ENCODE data around the gene ZNF800. TPM values are rescaled to one million over a fixed set of nuclear protein-coding genes. Genes with fewer than 3 reads are reported as not detected.

Gene ZNF800
- polyA plus RNA-seq, 1 of the 3 experiments (the other 2 are of a cell fraction), result 9.2 TPM

DNA sequence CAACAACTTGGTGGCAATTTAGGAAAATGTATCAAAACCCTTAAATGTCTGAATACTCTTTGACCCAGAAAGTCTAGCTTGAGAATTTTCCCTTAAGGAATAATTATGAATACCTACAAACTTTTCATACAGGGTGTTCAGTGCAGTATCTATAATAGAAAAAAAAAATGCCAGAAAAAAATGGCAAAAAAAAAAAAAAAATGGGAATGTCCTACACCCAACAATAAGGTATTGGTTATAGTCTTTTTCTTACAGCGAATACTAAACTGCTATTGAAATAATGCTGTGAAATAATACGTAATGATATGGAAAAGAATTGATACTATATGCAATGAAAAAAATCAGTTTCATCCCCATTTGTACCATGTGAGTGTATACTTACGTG, 44.3 kb downstream of the ZNF800 start:
- Histone ChIP-seq H3K36me3 (replicated peaks in 1 of 2; ENCODE audit: control insufficient read depth in 1 of 2, insufficient read depth in 2 of 2, low read length in 1 of 2) (peaks cover 25 to 42% of the 10 kb centered on the region in 2 experiments), H3K4me2 (peak overlapping the region; percentile 60; the same call in 1 of the 2 replicates), H3K4me1 (ENCODE audit: control insufficient read depth in 1 of 2, insufficient read depth in 2 of 2, low read depth in 1 of 2, low read length in 1 of 2) (peaks cover 0 to 9% of the 10 kb centered on the region in 2 experiments; a peak in 2 of 4 replicates), H2AFZ (ENCODE audit: low read depth) (peak overlapping the region; percentile 38; the same call in 1 of the 2 replicates), H3K79me2 (ENCODE audit: insufficient read depth) (no peaks in the 10 kb centered on the region), H3K27me3 (ENCODE audit: insufficient read depth) (no peaks in the 10 kb centered on the region), H3K27ac (ENCODE audit: low read depth in 2 of 2, low read length in 1 of 2) (no peak overlapping the region), H3K9me2 (0 out of 2 replicates have a peak, but pooled peaks cover 6% of the 10 kb centered on the region), H3K9me3 (peaks cover 7% of the 10 kb centered on the region; the same call in 1 of the 2 replicates), H4K20me1 (ENCODE audit: insufficient read depth) (no peaks in the 10 kb centered on the region), H3F3A (replicated peaks; ENCODE audit: insufficient read depth) (peaks cover 12% of the 10 kb centered on the region), H3K4me3 (ENCODE audit: low read depth in 2 of 2, low read length in 1 of 2) (peak overlapping the region; percentile 30 to 46), H3K9ac (no peak overlapping the region)
- POLR2A ChIA-PET, result interaction anchor here (1.0 kb wide), 1 partner anchor 44 kb away, joined by 3 read pairs; the partner anchor contains the start of gene ZNF800
- WGBS (ENCODE audit: low lambda C conversion rate), result 98% methylated on average over 3 of the region's 3 CpGs
- TF ChIP-seq YY1 (IDR thresholded peaks at IDR 0.05; ENCODE audit: low read depth) (no peak), RFX5 (IDR thresholded peaks at IDR 0.05; ENCODE audit: low read length) (no peak), ZBTB33 (IDR thresholded peaks at IDR 0.05; ENCODE audit: borderline replicate concordance, low read depth) (no peak), EZH2phosphoT487 (IDR thresholded peaks at IDR 0.05; ENCODE audit: borderline replicate concordance, low read depth) (no peak)
- TF ChIP-seq, protein P1, sequence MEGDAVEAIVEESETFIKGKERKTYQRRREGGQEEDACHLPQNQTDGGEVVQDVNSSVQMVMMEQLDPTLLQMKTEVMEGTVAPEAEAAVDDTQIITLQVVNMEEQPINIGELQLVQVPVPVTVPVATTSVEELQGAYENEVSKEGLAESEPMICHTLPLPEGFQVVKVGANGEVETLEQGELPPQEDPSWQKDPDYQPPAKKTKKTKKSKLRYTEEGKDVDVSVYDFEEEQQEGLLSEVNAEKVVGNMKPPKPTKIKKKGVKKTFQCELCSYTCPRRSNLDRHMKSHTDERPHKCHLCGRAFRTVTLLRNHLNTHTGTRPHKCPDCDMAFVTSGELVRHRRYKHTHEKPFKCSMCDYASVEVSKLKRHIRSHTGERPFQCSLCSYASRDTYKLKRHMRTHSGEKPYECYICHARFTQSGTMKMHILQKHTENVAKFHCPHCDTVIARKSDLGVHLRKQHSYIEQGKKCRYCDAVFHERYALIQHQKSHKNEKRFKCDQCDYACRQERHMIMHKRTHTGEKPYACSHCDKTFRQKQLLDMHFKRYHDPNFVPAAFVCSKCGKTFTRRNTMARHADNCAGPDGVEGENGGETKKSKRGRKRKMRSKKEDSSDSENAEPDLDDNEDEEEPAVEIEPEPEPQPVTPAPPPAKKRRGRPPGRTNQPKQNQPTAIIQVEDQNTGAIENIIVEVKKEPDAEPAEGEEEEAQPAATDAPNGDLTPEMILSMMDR (IDR thresholded peaks at IDR 0.05), result 0 out of 2 replicates have a peak, but pooled peaks have one; percentile 2
- DNase-seq, result no peak
- CTCF ChIA-PET, result interaction anchor here (0.6 to 3.6 kb wide), 39 partner anchors 8 to 870 kb away, joined by 3 to 36 read pairs (median 4); partner anchors contain the start of genes ARF5 and ZNF800

GRCh38 chr7:127347567-127348246, 44.8 kb downstream of the ZNF800 start:
- Histone ChIP-seq H3K27ac (ENCODE audit: low read depth in 2 of 2, low read length in 1 of 2) (no peak overlapping the region), H3K79me2 (ENCODE audit: insufficient read depth) (no peaks in the 10 kb centered on the region), H3K27me3 (ENCODE audit: insufficient read depth) (no peaks in the 10 kb centered on the region), H3K36me3 (replicated peaks in 1 of 2; ENCODE audit: control insufficient read depth in 1 of 2, insufficient read depth in 2 of 2, low read length in 1 of 2) (peaks cover 23 to 37% of the 10 kb centered on the region in 2 experiments), H3K9ac (no peak overlapping the region), H3K4me2 (peak overlapping the region; percentile 60; the same call in 1 of the 2 replicates), H4K20me1 (ENCODE audit: insufficient read depth) (no peaks in the 10 kb centered on the region), H3F3A (replicated peaks; ENCODE audit: insufficient read depth) (peaks cover 12% of the 10 kb centered on the region), H2AFZ (ENCODE audit: low read depth) (peak overlapping the region; percentile 38; the same call in 1 of the 2 replicates), H3K9me2 (0 out of 2 replicates have a peak, but pooled peaks cover 6% of the 10 kb centered on the region), H3K4me1 (ENCODE audit: control insufficient read depth in 1 of 2, insufficient read depth in 2 of 2, low read depth in 1 of 2, low read length in 1 of 2) (peaks cover 0 to 9% of the 10 kb centered on the region in 2 experiments; a peak in 2 of 4 replicates), H3K9me3 (peaks cover 10% of the 10 kb centered on the region; the same call in 1 of the 2 replicates), H3K4me3 (ENCODE audit: low read depth in 2 of 2, low read length in 1 of 2) (peak overlapping the region; percentile 30 to 46)
- POLR2A ChIA-PET, result interaction anchor here (1.0 kb wide), 1 partner anchor 44 kb away, joined by 3 read pairs; the partner anchor contains the start of gene ZNF800
- CTCF ChIA-PET, result interaction anchor here (0.6 to 3.6 kb wide), 40 partner anchors 8 to 871 kb away, joined by 3 to 36 read pairs (median 4); partner anchors contain the start of gene ZNF800
- WGBS (ENCODE audit: low lambda C conversion rate), result 27% methylated on average over 50 of the region's 79 CpGs
- DNase-seq, result peak; percentile 96
- 0 out of 2 replicates have a peak, but pooled peaks have one; percentile 3 for TF ChIP-seq YY1 (IDR thresholded peaks at IDR 0.05; ENCODE audit: low read depth)
- TF ChIP-seq REST (IDR thresholded peaks at IDR 0.05; ENCODE audit: low read depth, low read length), result no peak
- no peak for TF ChIP-seq TCF12 (IDR thresholded peaks at IDR 0.05)
- no peak for TF ChIP-seq NFIC (IDR thresholded peaks at IDR 0.05; ENCODE audit: borderline replicate concordance)
- TF ChIP-seq MEF2A (IDR thresholded peaks at IDR 0.05; ENCODE audit: borderline replicate concordance, low read depth), result no peak
- TF ChIP-seq SMC3 (IDR thresholded peaks at IDR 0.05; ENCODE audit: low read depth, low read length), result peak; percentile 58; the same call in 1 of the 2 replicates
- no peak for TF ChIP-seq RFX5 (IDR thresholded peaks at IDR 0.05; ENCODE audit: low read length)
- TF ChIP-seq GATA2 (CRISPR knock-in tag; IDR thresholded peaks at IDR 0.05), result no peak
- TF ChIP-seq, protein P2, sequence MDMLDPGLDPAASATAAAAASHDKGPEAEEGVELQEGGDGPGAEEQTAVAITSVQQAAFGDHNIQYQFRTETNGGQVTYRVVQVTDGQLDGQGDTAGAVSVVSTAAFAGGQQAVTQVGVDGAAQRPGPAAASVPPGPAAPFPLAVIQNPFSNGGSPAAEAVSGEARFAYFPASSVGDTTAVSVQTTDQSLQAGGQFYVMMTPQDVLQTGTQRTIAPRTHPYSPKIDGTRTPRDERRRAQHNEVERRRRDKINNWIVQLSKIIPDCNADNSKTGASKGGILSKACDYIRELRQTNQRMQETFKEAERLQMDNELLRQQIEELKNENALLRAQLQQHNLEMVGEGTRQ (IDR thresholded peaks at IDR 0.05; ENCODE audit: borderline replicate concordance, low read depth, low read length), result no peak
- TF ChIP-seq GABPA (IDR thresholded peaks at IDR 0.05; ENCODE audit: low read depth), result no peak
- no peak for TF ChIP-seq EZH2phosphoT487 (IDR thresholded peaks at IDR 0.05; ENCODE audit: borderline replicate concordance, low read depth)
- no peak for TF ChIP-seq TAF1 (IDR thresholded peaks at IDR 0.05; ENCODE audit: borderline replicate concordance, low read depth, low read length)
- TF ChIP-seq FOSL2 (IDR thresholded peaks at IDR 0.05; ENCODE audit: borderline replicate concordance, low read depth), result no peak
